Neural cell (in vitro differentiated cells): ENCODE results near the gene SYCP2. TPM values are rescaled to one million over a fixed set of nuclear protein-coding genes. Genes with fewer than 3 reads are reported as not detected.

Experiments
- H2AFZ ChIP-seq: fragments of 200-600, 300-800 bp; sonication (generic), shearing (Covaris generic); 2 replicates; pipeline ENCODE4 v1.6.0; 2014; ENCODE audit warnings: low read depth, mild to moderate bottlenecking, antibody characterized with exemption, low read length, moderate library complexity
- H3F3A ChIP-seq: fragments of 200-600 bp; shearing (Covaris generic); 2 replicates; pipeline ENCODE4 v1.6.1; 2016; ENCODE audit warnings: mild to moderate bottlenecking, moderate library complexity, mixed read lengths, antibody characterized with exemption, low read length; ENCODE audit not compliant: insufficient read depth, poor library complexity, severe bottlenecking
- H3K27ac ChIP-seq: fragments of 200-600, 300-800 bp; sonication (generic), shearing (Covaris generic); 2 replicates; pipeline ENCODE4 v1.5.1; 2014; ENCODE audit warnings: mild to moderate bottlenecking, low read length, moderate library complexity
- H3K27me3 ChIP-seq: fragments of 300-800, 200-600 bp; sonication (generic), shearing (Covaris generic); 2 replicates; pipeline ENCODE4 v1.6.0; 2014; ENCODE audit warnings: mild to moderate bottlenecking, low read depth, low read length, moderate library complexity; ENCODE audit not compliant: insufficient read depth
- H3K36me3 ChIP-seq: fragments of 300-800, 200-600 bp; sonication (generic), shearing (Covaris generic); 2 replicates; pipeline ENCODE4 v1.5.1; 2014; ENCODE audit warnings: mild to moderate bottlenecking, antibody characterized with exemption, low read length, moderate library complexity; ENCODE audit not compliant: insufficient read depth
- H3K4me2 ChIP-seq: fragments of 300-800, 200-600 bp; sonication (generic), shearing (Covaris generic); 2 replicates; pipeline ENCODE4 v1.6.0; 2014; ENCODE audit warnings: mild to moderate bottlenecking, low read length
- H3K4me3 ChIP-seq: fragments of 300-800, 200-600 bp; sonication (generic), shearing (Covaris generic); 2 replicates; pipeline ENCODE4 v1.5.1; 2014; ENCODE audit warnings: mild to moderate bottlenecking, low read length, moderate library complexity
- H3K79me2 ChIP-seq: fragments of 200-600 bp; shearing (Covaris generic); replicated peaks from 2 replicates; pipeline ENCODE4 v1.6.0; 2014; ENCODE audit warnings: mild to moderate bottlenecking, low read length, moderate library complexity; ENCODE audit not compliant: insufficient read depth
- H3K9ac ChIP-seq: fragments of 300-800, 200-600 bp; sonication (generic), shearing (Covaris generic); 2 replicates; pipeline ENCODE4 v1.6.1; 2016; ENCODE audit warnings: mild to moderate bottlenecking, low read length, mixed read lengths
- H3K9me2 ChIP-seq: fragments of 200-600 bp; shearing (Covaris generic); 2 replicates; pipeline ENCODE4 v1.6.1; 2016; ENCODE audit warnings: mild to moderate bottlenecking, low read length, mixed read lengths; ENCODE audit not compliant: insufficient read depth
- H3K9me3 ChIP-seq: fragments of 200-600, 300-800 bp; sonication (generic), shearing (Covaris generic); 2 replicates; pipeline ENCODE4 v1.6.1; 2016; ENCODE audit warnings: mild to moderate bottlenecking, mixed run types, low read length, moderate library complexity, mixed read lengths
- H4K20me1 ChIP-seq: fragments of 200-600 bp; shearing (Covaris generic); 2 replicates; pipeline ENCODE4 v1.6.1; 2016; ENCODE audit warnings: mild to moderate bottlenecking, mixed run types; ENCODE audit not compliant: insufficient read depth
- EP300 ChIP-seq: fragments of 450-650 bp; conservative IDR thresholded peaks from 2 replicates; pipeline ENCODE4 v1.6.1; 2014; ENCODE audit warnings: antibody characterized with exemption, mild to moderate bottlenecking, moderate library complexity; ENCODE audit not compliant: poor library complexity, severe bottlenecking
- EZH2 ChIP-seq: fragments of 200-600, 300-800 bp; shearing (Covaris generic), sonication (generic); IDR thresholded peaks from 2 replicates; pipeline ENCODE4 v1.6.1; 2014; ENCODE audit warnings: antibody characterized with exemption, low read length, borderline replicate concordance, mild to moderate bottlenecking; ENCODE audit not compliant: insufficient read depth, poor library complexity, severe bottlenecking
- MXI1 ChIP-seq: fragments of 450-650 bp; conservative IDR thresholded peaks from 2 replicates; pipeline ENCODE4 v1.6.1; 2014; ENCODE audit warnings: antibody characterized with exemption, mild to moderate bottlenecking; ENCODE audit not compliant: poor library complexity, severe bottlenecking
- POLR2AphosphoS5 ChIP-seq: IDR thresholded peaks from 2 replicates; pipeline ENCODE4 v1.6.1; 2012
- RAD21 ChIP-seq: fragments of 450-650 bp; conservative IDR thresholded peaks from 2 replicates; pipeline ENCODE4 v1.6.1; 2014; ENCODE audit warnings: antibody characterized with exemption, mild to moderate bottlenecking, moderate library complexity
- SMC3 ChIP-seq: fragments of 450-650 bp; conservative IDR thresholded peaks from 2 replicates; pipeline ENCODE4 v1.6.1; 2014; ENCODE audit warnings: antibody characterized with exemption, mild to moderate bottlenecking, moderate library complexity; ENCODE audit not compliant: poor library complexity
- TAF1 ChIP-seq: IDR thresholded peaks from 2 replicates; pipeline ENCODE4 v1.6.1; 2012; ENCODE audit warnings: low read depth
- polyA plus RNA-seq: library from polyadenylated mRNA; depleted of rRNA; stranded (reverse); fragments of >200 nt; gene quantifications from 2 replicates; pipeline ENCODE4 v1.2.3, GENCODE V29; 2014
- TF ChIP-seq, protein P1 (sequence below): fragments of 450-650 bp; IDR thresholded peaks from 2 replicates; pipeline ENCODE4 v1.5.1; 2014; ENCODE audit warnings: antibody characterized with exemption, mild to moderate bottlenecking, moderate library complexity; ENCODE audit not compliant: poor library complexity, severe bottlenecking
- TF ChIP-seq, protein P2 (sequence below): IDR thresholded peaks from 2 replicates; pipeline ENCODE4 v1.6.1; 2012; ENCODE audit warnings: borderline replicate concordance

SYCP2 gene
- polyA plus RNA-seq, 1 donor from 2014 or later: 1.4 TPM

DNA sequence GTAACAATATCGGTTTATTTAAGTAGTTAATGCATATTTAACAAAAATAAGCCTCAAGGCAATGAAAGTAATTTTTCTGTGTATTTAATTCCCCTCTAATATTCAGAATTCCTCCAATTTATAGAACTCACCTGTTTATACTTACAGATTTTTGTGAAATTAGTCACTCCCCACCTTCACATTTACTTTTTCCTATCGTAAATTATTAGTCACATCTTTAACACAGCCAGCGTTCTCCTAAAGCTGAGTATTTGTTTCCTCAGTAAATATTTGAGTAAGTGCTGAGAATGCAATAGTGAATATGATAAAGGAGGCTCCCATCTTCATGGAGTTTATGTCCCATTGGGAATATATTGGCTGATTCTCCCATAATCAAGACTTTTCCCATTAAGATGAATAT, 88.0 kb downstream of the SYCP2 start:
- no peaks in the 10 kb centered on the region for H3K9me2 ChIP-seq
- H3F3A ChIP-seq: no peaks in the 10 kb centered on the region
- no peak overlapping the region for H3K9ac ChIP-seq
- no peak overlapping the region for H2AFZ ChIP-seq
- H3K4me2 ChIP-seq: no peak overlapping the region
- no peaks in the 10 kb centered on the region for H3K9me3 ChIP-seq
- no peaks in the 10 kb centered on the region for H3K79me2 ChIP-seq
- TF ChIP-seq EZH2 (no peak), MXI1 (no peak), RAD21 (no peak), POLR2AphosphoS5 (no peak), SMC3 (no peak), EP300 (no peak), TAF1 (no peak)
- TF ChIP-seq, protein P1, sequence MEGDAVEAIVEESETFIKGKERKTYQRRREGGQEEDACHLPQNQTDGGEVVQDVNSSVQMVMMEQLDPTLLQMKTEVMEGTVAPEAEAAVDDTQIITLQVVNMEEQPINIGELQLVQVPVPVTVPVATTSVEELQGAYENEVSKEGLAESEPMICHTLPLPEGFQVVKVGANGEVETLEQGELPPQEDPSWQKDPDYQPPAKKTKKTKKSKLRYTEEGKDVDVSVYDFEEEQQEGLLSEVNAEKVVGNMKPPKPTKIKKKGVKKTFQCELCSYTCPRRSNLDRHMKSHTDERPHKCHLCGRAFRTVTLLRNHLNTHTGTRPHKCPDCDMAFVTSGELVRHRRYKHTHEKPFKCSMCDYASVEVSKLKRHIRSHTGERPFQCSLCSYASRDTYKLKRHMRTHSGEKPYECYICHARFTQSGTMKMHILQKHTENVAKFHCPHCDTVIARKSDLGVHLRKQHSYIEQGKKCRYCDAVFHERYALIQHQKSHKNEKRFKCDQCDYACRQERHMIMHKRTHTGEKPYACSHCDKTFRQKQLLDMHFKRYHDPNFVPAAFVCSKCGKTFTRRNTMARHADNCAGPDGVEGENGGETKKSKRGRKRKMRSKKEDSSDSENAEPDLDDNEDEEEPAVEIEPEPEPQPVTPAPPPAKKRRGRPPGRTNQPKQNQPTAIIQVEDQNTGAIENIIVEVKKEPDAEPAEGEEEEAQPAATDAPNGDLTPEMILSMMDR: no peak
- TF ChIP-seq, protein P2, sequence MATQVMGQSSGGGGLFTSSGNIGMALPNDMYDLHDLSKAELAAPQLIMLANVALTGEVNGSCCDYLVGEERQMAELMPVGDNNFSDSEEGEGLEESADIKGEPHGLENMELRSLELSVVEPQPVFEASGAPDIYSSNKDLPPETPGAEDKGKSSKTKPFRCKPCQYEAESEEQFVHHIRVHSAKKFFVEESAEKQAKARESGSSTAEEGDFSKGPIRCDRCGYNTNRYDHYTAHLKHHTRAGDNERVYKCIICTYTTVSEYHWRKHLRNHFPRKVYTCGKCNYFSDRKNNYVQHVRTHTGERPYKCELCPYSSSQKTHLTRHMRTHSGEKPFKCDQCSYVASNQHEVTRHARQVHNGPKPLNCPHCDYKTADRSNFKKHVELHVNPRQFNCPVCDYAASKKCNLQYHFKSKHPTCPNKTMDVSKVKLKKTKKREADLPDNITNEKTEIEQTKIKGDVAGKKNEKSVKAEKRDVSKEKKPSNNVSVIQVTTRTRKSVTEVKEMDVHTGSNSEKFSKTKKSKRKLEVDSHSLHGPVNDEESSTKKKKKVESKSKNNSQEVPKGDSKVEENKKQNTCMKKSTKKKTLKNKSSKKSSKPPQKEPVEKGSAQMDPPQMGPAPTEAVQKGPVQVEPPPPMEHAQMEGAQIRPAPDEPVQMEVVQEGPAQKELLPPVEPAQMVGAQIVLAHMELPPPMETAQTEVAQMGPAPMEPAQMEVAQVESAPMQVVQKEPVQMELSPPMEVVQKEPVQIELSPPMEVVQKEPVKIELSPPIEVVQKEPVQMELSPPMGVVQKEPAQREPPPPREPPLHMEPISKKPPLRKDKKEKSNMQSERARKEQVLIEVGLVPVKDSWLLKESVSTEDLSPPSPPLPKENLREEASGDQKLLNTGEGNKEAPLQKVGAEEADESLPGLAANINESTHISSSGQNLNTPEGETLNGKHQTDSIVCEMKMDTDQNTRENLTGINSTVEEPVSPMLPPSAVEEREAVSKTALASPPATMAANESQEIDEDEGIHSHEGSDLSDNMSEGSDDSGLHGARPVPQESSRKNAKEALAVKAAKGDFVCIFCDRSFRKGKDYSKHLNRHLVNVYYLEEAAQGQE: no peak
- no peaks in the 10 kb centered on the region for H4K20me1 ChIP-seq
- H3K27me3 ChIP-seq: no peaks in the 10 kb centered on the region
- no peak overlapping the region for H3K27ac ChIP-seq
- H3K36me3 ChIP-seq: no peaks in the 10 kb centered on the region
- H3K4me3 ChIP-seq: no peak overlapping the region

DNA sequence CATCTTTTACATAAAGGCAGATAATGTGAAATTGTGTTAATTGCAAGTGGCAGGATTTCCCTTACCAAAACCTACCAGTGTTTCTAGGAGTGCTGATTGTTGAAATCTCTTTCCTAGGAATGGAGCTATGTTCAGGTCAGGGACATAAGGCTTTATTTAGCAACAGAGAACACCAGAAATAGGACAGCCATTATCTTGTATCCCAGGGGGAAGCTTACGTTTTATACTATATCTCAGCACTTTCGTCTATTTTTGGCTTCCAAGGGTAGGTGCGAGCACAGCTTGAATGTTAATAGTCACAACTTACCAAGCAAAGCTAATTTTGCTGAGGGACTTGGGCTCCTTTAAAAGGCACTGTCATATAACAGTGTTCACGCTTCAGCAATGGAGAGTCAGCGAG, 94.0 kb downstream of the SYCP2 start:
- Histone ChIP-seq H3K4me2 (no peak overlapping the region), H3K36me3 (no peaks in the 10 kb centered on the region), H3K27ac (no peak overlapping the region), H2AFZ (no peak overlapping the region), H4K20me1 (no peaks in the 10 kb centered on the region), H3K27me3 (no peaks in the 10 kb centered on the region), H3K4me3 (no peak overlapping the region), H3K9me3 (no peaks in the 10 kb centered on the region), H3F3A (no peaks in the 10 kb centered on the region), H3K9me2 (no peaks in the 10 kb centered on the region), H3K9ac (no peak overlapping the region), H3K79me2 (no peaks in the 10 kb centered on the region)
- TF ChIP-seq MXI1: no peak
- TF ChIP-seq TAF1: no peak
- no peak for TF ChIP-seq EP300
- TF ChIP-seq, protein P2: no peak
